UCSD-AML1 (cell line): ENCODE measurements around the gene VMA21.
A peak's percentile ranks its signal among the peaks of the same experiment; 100 is the strongest.

Experiments used
- DNase-seq: peaks from one replicate; lab custom pipeline; 2025; ENCODE audit not compliant: unreplicated experiment; lab: John Stamatoyannopoulos, UW

The VMA21 gene

DNA sequence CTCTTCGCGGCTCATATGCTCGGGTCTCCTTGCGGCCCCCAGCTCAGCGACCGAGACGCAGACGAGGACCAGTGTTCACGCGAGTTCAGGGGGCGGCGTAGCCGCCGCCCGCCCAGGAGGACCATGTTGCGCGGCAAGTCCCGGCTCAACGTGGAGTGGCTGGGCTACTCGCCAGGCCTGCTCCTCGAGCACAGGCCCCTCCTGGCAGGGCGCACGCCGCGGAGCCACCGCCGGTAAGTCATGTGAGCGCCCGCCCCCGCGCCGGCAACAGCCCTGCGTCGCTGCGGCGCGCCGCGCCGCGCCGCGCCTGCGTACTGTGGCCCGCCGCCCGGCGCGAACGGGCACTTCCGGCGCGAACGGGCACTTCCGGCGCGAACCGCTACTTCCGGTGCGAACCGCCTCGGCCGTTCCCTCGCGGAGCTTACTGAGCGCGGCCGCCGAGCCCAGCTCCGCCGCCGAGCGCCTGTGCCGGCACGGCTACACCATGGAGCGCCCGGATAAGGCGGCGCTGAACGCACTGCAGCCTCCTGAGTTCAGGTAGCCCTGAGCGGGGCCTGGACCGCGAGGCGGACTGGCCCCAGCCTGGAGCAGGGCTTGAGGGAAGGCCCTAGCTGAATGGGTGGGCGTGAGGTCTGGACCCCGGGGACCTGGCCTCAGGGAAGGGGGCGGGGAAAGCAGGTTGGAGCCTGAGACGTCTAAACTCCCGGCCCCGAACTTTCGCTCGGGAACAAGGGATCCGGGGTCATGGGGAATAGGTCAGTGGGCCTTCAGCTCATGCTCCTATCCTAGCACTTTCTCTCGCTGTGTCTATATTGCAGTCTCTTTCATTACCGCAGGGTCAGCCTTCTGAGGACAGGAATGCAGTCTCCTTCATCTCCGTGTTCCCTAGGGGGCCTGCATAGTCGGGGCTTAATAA lies at the start of gene VMA21:
TSS of gene VMA21 (plus strand) at position 382 of the 916 bp plus-strand sequence. CDS start at position 485, 103 bp downstream.
- peak; percentile 83 for DNase-seq

GRCh38 chrX:151359341-151359740 lies 37.7 kb upstream of the VMA21 start:
- no peak for DNase-seq

- DNase-seq, result peak; percentile 23
These were observed 36.8 kb upstream of the VMA21 start for GRCh38 chrX:151359931-151360871.

DNA sequence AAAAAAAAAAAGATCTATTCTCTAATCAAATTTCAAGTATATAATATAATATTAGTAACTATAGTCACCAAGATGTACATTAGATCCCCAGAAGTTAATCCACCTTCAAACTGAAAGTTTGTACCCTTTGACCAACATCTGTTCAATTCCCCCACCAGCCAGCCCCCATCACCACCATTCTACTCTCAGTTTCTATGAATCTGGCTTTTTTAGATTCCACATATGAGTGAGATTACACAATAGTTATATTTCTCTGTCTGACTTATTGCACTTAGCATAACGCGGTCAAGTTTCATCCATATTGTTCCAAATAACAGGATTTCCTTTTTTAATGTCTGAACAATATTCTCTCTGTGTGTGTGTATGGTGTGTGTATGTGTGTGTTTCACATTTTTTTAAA lies 33.7 kb upstream of the VMA21 start:
- no peak for DNase-seq

GRCh38 chrX:151365579-151365978 lies 31.4 kb upstream of the VMA21 start:
- DNase-seq, result no peak

GRCh38 chrX:151370906-151371305 lies 26.1 kb upstream of the VMA21 start:
- DNase-seq, result no peak

DNA sequence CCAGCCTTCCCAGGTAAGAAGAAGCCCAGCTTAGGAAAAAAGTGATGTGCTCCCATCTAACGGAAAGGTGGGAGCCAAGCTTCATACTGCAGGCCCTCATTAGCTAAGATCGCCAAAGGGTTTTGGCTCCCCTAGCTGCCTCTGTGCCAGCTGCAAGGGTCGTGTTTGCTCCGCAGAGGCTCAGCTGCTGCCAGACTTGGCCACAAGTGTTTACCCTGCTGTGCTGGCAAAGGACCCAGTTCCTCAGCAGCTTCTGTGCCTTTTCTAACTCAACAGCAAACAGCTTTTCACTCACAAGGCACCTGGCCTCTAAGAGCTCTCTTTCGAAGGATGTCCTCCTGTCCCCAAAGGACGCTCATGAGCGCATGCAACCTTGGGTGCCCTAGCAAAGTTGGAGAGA lies 12.2 kb upstream of the VMA21 start:
- DNase-seq, result no peak

DNA sequence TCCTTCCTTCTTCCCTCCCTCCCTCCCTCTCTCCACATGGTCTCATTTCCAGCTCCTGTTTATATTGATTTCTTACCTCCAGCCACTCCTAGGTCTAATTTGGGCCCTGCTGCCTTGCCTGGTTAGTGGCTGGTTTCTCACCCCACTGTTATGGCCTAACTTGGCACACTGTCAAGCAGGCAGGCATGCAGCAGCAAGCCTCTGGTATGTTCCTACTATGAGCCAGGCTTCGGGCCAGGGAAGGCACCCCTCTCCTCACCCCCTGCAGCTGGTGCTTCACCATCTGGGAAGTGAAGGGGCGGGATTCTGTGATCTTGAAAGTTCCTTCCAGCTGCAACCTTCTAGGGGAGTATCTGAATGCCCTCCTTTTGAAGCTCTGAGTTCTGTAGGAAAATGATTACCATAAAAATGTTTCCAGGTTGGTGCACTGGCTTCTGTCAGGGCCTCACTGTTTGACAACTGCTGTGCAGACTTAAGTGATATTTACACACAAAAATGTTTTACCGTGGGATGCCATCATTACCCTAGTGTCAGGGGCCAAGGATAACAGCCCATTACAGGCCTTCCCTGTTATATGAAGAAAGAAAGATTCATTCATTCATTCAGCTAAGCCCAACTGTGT lies 10.1 kb upstream of the VMA21 start:
- DNase-seq, result no peak

- DNase-seq, result no peak
These were observed 5.3 kb upstream of the VMA21 start for GRCh38 chrX:151391722-151392121.

GRCh38 chrX:151393514-151393913 lies 3.5 kb upstream of the VMA21 start:
- peak; percentile 16 for DNase-seq

DNA sequence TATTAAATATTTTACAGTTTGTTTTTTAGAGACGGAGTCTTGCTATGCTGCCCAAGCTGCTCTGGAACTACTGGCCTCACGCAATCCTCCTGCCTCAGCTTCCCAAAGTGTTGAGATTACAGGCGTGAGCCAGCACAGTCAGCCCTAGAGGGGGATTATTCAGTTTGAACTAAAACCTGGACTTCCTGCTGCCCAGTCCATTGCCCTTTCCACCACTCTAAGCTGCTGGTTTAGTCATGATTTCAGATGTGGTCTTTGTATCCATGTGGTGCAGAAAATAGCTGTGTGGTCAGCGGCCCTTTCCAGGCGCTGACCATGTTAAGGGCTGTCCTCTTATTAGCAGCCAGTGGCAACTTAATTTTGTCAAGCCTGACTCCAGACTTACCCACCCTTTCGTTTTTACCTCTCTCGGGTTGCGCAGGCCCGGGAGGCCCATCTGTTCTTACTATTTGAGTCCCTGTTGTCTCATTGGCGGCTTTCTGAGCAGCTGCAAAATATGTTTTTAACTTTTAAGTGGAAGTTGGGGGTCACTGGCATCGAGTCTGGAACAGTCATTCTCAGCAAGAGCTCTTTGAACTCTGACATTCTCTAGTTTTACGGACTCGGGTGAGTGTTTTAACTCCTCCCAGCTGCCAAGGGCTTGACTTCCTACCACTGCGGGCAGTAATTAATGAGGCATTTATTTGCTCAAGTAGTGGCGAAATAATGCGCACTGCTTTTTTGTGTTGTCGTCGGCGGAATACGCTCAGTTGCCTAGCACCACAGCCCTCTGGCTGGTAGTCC lies 773 bp upstream of the VMA21 start:
- peak; percentile 28 for DNase-seq

DNA sequence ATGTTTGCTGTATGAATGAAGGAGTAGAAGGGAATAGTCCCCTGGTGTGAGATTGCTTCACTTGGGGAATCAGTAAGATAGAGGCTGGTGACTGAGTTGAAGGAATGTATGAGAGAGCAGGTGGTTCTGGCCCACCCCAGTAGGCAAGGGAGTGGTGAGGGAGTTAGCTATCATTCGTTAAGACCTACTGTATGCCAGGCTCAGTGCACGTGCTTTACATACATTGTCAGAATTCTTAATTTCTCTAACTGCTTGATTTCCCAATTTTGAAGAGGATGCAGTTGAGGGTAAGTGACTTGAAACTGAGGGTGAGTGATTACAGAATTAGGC lies 700 bp downstream of the VMA21 start:
- no peak for DNase-seq

GRCh38 chrX:151398346-151398745 lies 1.3 kb downstream of the VMA21 start:
- no peak for DNase-seq

- no peak for DNase-seq
These were observed 5.8 kb downstream of the VMA21 start for GRCh38 chrX:151402719-151403390.

GRCh38 chrX:151416579-151416978 lies 19.6 kb downstream of the VMA21 start:
- DNase-seq, result no peak

DNA sequence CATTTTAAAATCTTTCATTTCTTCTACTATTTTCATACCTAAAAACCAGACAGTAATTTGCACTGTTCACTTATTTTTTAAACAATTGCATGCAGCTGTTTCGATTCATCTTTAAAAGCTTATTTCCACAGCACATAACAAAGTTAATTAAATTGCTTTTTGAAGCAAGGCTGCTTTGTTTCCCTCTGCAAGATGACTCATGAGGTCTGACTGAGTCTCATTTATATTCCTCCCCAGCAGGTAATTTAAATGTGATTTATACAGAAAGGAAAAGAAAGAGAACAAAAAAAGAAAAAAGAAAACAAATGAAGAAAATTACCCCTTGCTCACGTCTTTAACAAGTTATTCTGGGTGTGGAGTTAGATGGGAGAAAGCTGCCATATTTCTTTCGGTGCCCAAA lies 22.8 kb downstream of the VMA21 start:
- no peak for DNase-seq

DNA sequence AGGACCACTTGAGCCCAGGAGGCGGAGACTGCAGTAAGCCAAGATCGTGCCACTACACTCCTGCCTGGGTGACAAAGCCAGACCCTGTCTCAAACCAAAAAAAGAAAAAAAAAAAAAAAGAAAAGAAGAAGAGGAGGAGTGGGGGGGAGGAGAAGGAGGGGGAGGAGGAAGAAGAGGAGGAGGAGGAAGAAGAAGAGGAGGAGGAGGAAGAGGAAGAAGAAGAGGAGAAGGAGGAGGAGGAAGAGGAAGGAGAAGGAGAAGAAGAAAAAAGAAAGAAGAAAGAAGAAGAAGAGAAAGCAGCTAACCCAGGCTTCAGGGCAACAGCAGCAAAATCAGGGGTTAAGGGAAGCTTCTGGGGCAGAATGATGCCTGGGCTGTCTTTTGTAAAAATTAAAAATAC lies 27.5 kb downstream of the VMA21 start:
- no peak for DNase-seq

- DNase-seq, result no peak
These were observed 51.5 kb downstream of the VMA21 start for GRCh38 chrX:151448509-151448908.

GRCh38 chrX:151458824-151459223 lies 61.8 kb downstream of the VMA21 start:
- DNase-seq, result no peak
